HEK293T (cell line): ENCODE data around the gene SHLD1.
"Not testable (repeated sequence)": the region's sequence is repeated elsewhere in the genome, so short reads cannot be mapped to it uniquely, and the experiment has no call there.

ENCODE experiments used
- CTCF ChIA-PET: fragments of 350-600 bp; formaldehyde crosslinking; extraction: SDS; loops from one replicate; lab custom pipeline; 2021; ENCODE audit warnings: antibody characterized with exemption, inconsistent platforms; lab: Yijun Ruan, JAX
- POLR2A ChIA-PET: fragments of 350-600 bp; formaldehyde crosslinking; extraction: SDS; loops from one replicate; lab custom pipeline; 2020; ENCODE audit warnings: antibody characterized with exemption, inconsistent platforms; lab: Yijun Ruan, JAX
- DNase-seq: peaks from one replicate; pipeline ENCODE4 v3.0.0; 2012; ENCODE audit warnings: mixed read lengths; ENCODE audit errors: extremely low spot score
- ARNT ChIP-seq: fragments of 450-650 bp; IDR thresholded peaks from 2 replicates; pipeline ENCODE4 v1.6.1; 2017; ENCODE audit warnings: mild to moderate bottlenecking
- BHLHE40 ChIP-seq: fragments of 450-650 bp; IDR thresholded peaks from 2 replicates; pipeline ENCODE4 v1.6.1; 2016; ENCODE audit warnings: mild to moderate bottlenecking, moderate library complexity, borderline replicate concordance
- CTBP1 ChIP-seq: fragments of 450-650 bp; IDR thresholded peaks from 2 replicates; pipeline ENCODE4 v1.6.1; 2016; ENCODE audit warnings: borderline replicate concordance
- ELF4 ChIP-seq: fragments of 450-650 bp; IDR thresholded peaks from 2 replicates; pipeline ENCODE4 v1.6.1; 2017; ENCODE audit warnings: antibody characterized with exemption
- FOXA1 ChIP-seq: fragments of 450-650 bp; IDR thresholded peaks from 2 replicates; pipeline ENCODE4 v1.6.1; 2016; ENCODE audit warnings: mild to moderate bottlenecking
- FOXK2 ChIP-seq: fragments of 450-650 bp; IDR thresholded peaks from 2 replicates; pipeline ENCODE4 v1.6.1; 2016; ENCODE audit warnings: mild to moderate bottlenecking
- FOXM1 ChIP-seq: fragments of 450-650 bp; IDR thresholded peaks from 2 replicates; pipeline ENCODE4 v1.6.1; 2017; ENCODE audit warnings: mild to moderate bottlenecking, borderline replicate concordance
- HDGF ChIP-seq: fragments of 450-650 bp; IDR thresholded peaks from 2 replicates; pipeline ENCODE4 v1.6.1; 2017; ENCODE audit warnings: antibody characterized with exemption, borderline replicate concordance
- L3MBTL2 ChIP-seq: fragments of 450-650 bp; conservative IDR thresholded peaks from 2 replicates; pipeline ENCODE4 v1.6.1; 2016; ENCODE audit warnings: mild to moderate bottlenecking
- LEF1 ChIP-seq: fragments of 450-650 bp; IDR thresholded peaks from 2 replicates; pipeline ENCODE4 v1.6.1; 2017; ENCODE audit warnings: mild to moderate bottlenecking, borderline replicate concordance
- NFRKB ChIP-seq: fragments of 450-650 bp; IDR thresholded peaks from 2 replicates; pipeline ENCODE4 v1.6.1; 2016; ENCODE audit warnings: mild to moderate bottlenecking, moderate library complexity
- SP1 ChIP-seq: fragments of 450-650 bp; IDR thresholded peaks from 2 replicates; pipeline ENCODE4 v1.6.1; 2017
- SUZ12 ChIP-seq: fragments of 450-650 bp; IDR thresholded peaks from 2 replicates; pipeline ENCODE4 v1.6.1; 2016; ENCODE audit warnings: mild to moderate bottlenecking
- TARDBP ChIP-seq: fragments of 450-650 bp; IDR thresholded peaks from 2 replicates; pipeline ENCODE4 v1.6.1; 2016
- ZNF384 ChIP-seq: fragments of 450-650 bp; IDR thresholded peaks from 2 replicates; pipeline ENCODE4 v1.6.1; 2016
- TF ChIP-seq, protein P1 (sequence below): fragments of 450-650 bp; IDR thresholded peaks from 2 replicates; pipeline ENCODE4 v1.6.1; 2016

The SHLD1 gene

DNA sequence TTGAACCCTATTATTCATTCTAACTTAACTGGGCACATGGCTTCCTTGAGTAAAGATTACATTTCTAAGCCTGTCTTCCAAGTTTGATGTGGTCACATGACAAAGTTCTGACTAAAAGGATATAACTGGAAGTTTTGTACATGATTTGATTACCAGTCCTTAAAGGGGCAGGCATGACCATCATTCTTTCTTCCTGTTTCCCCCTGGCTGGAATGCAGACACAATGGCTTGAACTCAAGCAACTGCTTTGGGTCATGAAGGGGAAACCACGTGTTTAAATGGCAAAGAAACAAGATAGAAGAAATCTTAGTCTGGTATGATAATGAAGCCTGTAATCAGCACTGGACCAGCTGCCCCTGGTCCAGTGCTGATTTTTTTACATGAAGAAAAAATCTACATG, 15.6 kb upstream of the SHLD1 start:
- ChIA-PET POLR2A (no interaction called here), CTCF (no interaction called here)
- no peak for DNase-seq
- no peak for TF ChIP-seq SUZ12
- TF ChIP-seq HDGF, result no peak
- no peak for TF ChIP-seq ZNF384
- no peak for TF ChIP-seq ARNT
- TF ChIP-seq L3MBTL2, result no peak
- no peak for TF ChIP-seq SP1
- TF ChIP-seq TARDBP, result no peak
- no peak for TF ChIP-seq FOXA1

DNA sequence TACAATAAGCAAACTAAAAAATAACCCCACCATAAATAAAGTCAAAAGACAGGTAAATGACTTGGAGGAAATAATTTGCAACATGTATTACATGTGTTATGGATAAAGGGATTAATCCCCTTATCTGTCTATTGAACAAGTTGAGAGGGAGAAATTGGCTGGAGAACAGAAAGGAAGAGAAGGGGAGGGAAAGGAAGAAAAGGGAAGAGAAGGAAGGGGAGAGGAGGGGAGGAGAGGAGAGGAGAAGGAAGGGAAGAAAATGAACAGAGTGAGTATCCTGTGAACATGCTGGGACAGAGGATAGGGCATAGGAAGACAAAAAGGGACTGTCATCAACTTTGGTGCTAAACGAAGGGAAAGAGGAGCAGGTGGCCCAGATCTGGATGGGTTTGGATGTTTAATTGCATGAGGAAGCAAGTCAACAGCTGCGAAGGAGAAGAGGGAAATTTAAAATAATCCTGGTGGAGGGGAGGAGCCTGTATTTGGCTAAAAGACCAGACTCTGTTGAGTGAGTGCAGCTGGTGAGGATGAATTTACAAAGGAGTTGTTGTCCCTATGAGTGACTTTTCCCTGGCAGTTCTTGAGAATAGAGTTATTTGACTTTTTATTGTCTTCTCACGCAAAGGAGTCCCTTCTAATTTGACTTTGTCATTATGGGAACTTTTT, 14.2 kb upstream of the SHLD1 start:
- DNase-seq, result no peak
- TF ChIP-seq, protein P1, sequence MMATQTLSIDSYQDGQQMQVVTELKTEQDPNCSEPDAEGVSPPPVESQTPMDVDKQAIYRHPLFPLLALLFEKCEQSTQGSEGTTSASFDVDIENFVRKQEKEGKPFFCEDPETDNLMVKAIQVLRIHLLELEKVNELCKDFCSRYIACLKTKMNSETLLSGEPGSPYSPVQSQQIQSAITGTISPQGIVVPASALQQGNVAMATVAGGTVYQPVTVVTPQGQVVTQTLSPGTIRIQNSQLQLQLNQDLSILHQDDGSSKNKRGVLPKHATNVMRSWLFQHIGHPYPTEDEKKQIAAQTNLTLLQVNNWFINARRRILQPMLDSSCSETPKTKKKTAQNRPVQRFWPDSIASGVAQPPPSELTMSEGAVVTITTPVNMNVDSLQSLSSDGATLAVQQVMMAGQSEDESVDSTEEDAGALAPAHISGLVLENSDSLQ, result no peak
- no peak for TF ChIP-seq SP1
- no peak for TF ChIP-seq SUZ12
- TF ChIP-seq ZNF384, result no peak
- TF ChIP-seq LEF1, result no peak
- no peak for TF ChIP-seq ELF4
- no peak for TF ChIP-seq NFRKB
- no peak for TF ChIP-seq FOXK2
- no peak for TF ChIP-seq HDGF
- TF ChIP-seq CTBP1, result no peak
- TF ChIP-seq L3MBTL2, result no peak
- TF ChIP-seq FOXA1, result no peak
- TF ChIP-seq TARDBP, result no peak
- no peak for TF ChIP-seq ARNT
- CTCF ChIA-PET, result no interaction called here
- POLR2A ChIA-PET, result no interaction called here

DNA sequence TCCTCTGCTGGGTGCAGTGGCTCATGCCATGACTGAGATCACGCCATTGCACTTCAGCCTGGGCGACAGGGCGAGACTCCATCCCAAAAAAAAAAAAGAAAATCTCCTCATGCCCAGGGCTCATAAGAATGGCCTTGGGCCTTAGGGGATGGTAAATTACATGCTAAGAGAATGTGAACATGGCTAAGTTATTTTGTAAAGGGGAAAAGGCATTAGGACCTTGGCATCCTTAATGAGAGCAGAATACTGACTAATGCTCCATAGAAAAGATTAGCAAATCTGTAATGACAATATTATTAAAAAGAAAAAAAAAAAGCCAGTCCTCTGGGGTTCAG, 12.6 kb upstream of the SHLD1 start:
- CTCF ChIA-PET, result no interaction called here
- POLR2A ChIA-PET, result interaction anchor here (1.4 kb wide), 1 partner anchor 13 kb away, joined by 5 read pairs; the partner anchor contains the start of gene SHLD1
- no peak for DNase-seq
- no peak for TF ChIP-seq NFRKB
- TF ChIP-seq FOXM1, result no peak
- no peak for TF ChIP-seq FOXK2
- no peak for TF ChIP-seq SUZ12
- TF ChIP-seq ELF4, result no peak
- TF ChIP-seq, protein P1, result no peak
- no peak for TF ChIP-seq L3MBTL2
- no peak for TF ChIP-seq HDGF
- no peak for TF ChIP-seq CTBP1

DNA sequence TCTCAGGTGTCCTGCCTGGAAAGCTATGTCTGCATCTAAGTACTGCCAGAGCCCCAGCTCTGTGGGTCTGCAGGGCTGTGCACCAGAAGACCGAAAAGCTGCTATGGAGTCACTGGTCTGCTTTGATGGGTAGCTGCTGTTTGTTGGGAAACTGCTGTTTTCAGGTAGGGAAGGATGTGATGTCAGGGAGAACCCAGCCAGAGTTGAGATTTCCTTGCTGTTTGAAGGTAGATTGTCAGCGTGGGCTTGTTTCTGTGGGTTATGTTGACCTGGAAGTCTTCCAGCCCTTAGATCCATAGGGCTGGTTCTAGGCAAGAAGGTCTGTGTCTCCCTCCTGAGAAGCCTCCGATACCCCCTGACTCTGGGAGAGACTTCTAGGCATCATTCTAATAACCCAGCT, 12.2 kb upstream of the SHLD1 start:
- ChIA-PET CTCF (no interaction called here), POLR2A (interaction anchor here (1.4 kb wide), 1 partner anchor 13 kb away, joined by 5 read pairs; the partner anchor contains the start of gene SHLD1)
- DNase-seq, result no peak
- TF ChIP-seq, protein P1, result no peak
- TF ChIP-seq FOXM1, result no peak
- no peak for TF ChIP-seq L3MBTL2
- no peak for TF ChIP-seq SP1
- TF ChIP-seq LEF1, result no peak
- TF ChIP-seq SUZ12, result no peak
- TF ChIP-seq HDGF, result no peak
- TF ChIP-seq ZNF384, result no peak
- TF ChIP-seq BHLHE40, result no peak
- TF ChIP-seq NFRKB, result no peak
- TF ChIP-seq ARNT, result no peak
- TF ChIP-seq ELF4, result no peak
- TF ChIP-seq TARDBP, result no peak
- no peak for TF ChIP-seq FOXA1
- TF ChIP-seq CTBP1, result no peak
- no peak for TF ChIP-seq FOXK2

DNA sequence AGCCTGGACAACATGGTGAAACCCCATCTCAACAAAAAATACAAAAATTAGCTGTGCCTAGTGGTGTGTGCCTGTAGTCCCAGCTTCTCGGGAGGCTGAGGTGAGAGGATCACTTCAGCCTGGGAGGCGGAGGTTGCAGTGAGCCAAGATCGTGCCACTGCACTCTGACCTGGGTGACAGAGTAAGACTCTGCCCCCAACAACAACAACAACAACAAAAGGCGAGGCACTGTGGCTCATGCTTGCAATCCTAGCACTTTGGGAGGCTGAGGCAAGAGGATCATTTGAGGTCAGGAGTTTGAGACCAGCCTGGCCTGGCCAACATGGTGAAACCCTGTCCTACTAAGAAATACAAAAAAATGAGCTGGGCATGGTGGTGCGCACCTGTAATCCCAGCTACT, 9.6 kb upstream of the SHLD1 start:
- CTCF ChIA-PET, result not testable (repeated sequence)
- POLR2A ChIA-PET, result interaction anchor here (0.7 kb wide), 1 partner anchor 120 kb away, joined by 3 read pairs; no protein-coding TSS in a partner anchor

DNA sequence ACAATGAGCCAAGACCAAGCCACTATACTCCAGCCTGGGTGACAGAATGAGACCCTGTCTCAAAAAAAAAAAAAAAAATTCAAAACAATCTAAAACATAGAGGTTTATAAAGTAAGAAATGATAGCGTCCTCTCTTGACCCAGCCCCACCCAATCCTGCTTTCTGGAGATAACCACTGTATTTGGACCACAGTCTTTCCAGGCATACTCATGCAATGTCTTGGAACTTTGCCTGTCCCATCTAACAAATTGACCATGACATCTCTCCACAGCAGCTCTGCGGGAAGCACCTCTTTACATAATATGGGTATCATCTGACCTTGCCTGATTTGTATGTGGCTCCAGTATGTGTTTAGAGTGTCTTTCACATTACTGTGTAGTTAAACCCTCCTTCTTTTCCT, 9.1 kb upstream of the SHLD1 start:
- CTCF ChIA-PET, result no interaction called here
- TF ChIP-seq L3MBTL2, result no peak
- TF ChIP-seq NFRKB, result no peak
- TF ChIP-seq ELF4, result no peak
- TF ChIP-seq SP1, result no peak
- TF ChIP-seq SUZ12, result no peak
- no peak for TF ChIP-seq CTBP1
- TF ChIP-seq, protein P1, result no peak
- POLR2A ChIA-PET, result interaction anchor here (0.7 kb wide), 1 partner anchor 119 kb away, joined by 3 read pairs; no protein-coding TSS in a partner anchor
- DNase-seq, result no peak

More for the DNA sequence above, 9.6 kb upstream of the SHLD1 start:
- DNase-seq, result not testable (repeated sequence)
